ENCODE measurements around the gene BCL2. TPM values are rescaled to one million over a fixed set of nuclear protein-coding genes. Genes with fewer than 3 reads are reported as not detected.

BCL2 gene
- total and polyA plus RNA-seq, 9 of the 15 experiments (the other 6 are each of a cell fraction or from before 2014, with no cell fraction given), result 0.10 to 1.1 (median 0.65) TPM

- TF ChIP-seq CTBP1 (IDR thresholded peaks at IDR 0.05; ENCODE audit: borderline replicate concordance), result no peak
Observed at GRCh38 chr18:63095768-63096167, 223.8 kb downstream of the BCL2 start (continued).

GRCh38 chr18:63091671-63092364 lies 227.8 kb downstream of the BCL2 start:
- no peaks in the 10 kb centered on the region for H3K9me1 ChIP-seq (ENCODE audit: control insufficient read depth, insufficient read depth, low read length)
- in situ Hi-C loops (cut with MboI), result no loop called here
- no peaks in the 10 kb centered on the region for H4K20me1 ChIP-seq (replicated peaks; ENCODE audit: control insufficient read depth, insufficient read depth, low read length)
- H3K4me1 ChIP-seq (replicated peaks in 1 of 2; ENCODE audit: control insufficient read depth in 2 of 2, insufficient read depth in 2 of 2, low read length in 2 of 2), result no peaks in the 10 kb centered on the region
- FAIRE-seq (peak; percentile 78), ATAC-seq (no peak), DNase-seq (ENCODE audit: extremely low read depth in 1 of 4, low spot score in 3 of 4) (no peak)
- WGBS (ENCODE audit: insufficient coverage, low coverage, missing lambda C conversion rate), result 0% methylated on average over 3 of the region's 4 CpGs
- intact Hi-C loops (cut with micrococcal nuclease), result no loop called here
- TF ChIP-seq TEAD4 (IDR thresholded peaks at IDR 0.05; ENCODE audit: low read length) (no peak), TEAD4 (CRISPR knock-in tag; IDR thresholded peaks at IDR 0.05; ENCODE audit: borderline replicate concordance) (0 out of 2 replicates have a peak, but pooled peaks have one; percentile 24), PHF20 (IDR thresholded peaks at IDR 0.05; ENCODE audit: partially characterized antibody) (peak; percentile 30), ELF4 (CRISPR knock-in tag; IDR thresholded peaks at IDR 0.05) (peak; percentile 55; the same call in 1 of the 2 replicates), CCAR2 (IDR thresholded peaks at IDR 0.05; ENCODE audit: low read depth, low read length) (no peak), DLX4 (CRISPR knock-in tag; IDR thresholded peaks at IDR 0.05) (no peak), RUNX1 (IDR thresholded peaks at IDR 0.05; ENCODE audit: low read depth) (no peak)
- H3K9ac ChIP-seq (ENCODE audit: insufficient read depth in 1 of 2, low read depth in 2 of 2, low read length in 2 of 2), result no peak overlapping the region
- POLR2A ChIA-PET, result no interaction called here
- H3K27me3 ChIP-seq (ENCODE audit: control insufficient read depth in 2 of 2, insufficient read depth in 2 of 2, low read length in 2 of 2), result peaks cover 0 to 29% of the 10 kb centered on the region in 2 experiments; a peak in 3 of 5 replicates
- no peaks in the 10 kb centered on the region for H3K79me2 ChIP-seq (ENCODE audit: control insufficient read depth, insufficient read depth, low read length)
- no TSS peak for BruUV-seq (replicated peaks)
- H3K27ac ChIP-seq (ENCODE audit: extremely low read depth, low read depth, low read length), result no peak overlapping the region; the same call in 2 of the 3 replicates
- H3K9me3 ChIP-seq (replicated peaks; ENCODE audit: control insufficient read depth, insufficient read depth, low read depth, low read length), result no peaks in the 10 kb centered on the region
- H3K4me2 ChIP-seq (ENCODE audit: insufficient read depth, low read length), result no peak overlapping the region
- H2AFZ ChIP-seq (ENCODE audit: low read depth, low read length), result no peak overlapping the region
- no peak overlapping the region for H3K4me3 ChIP-seq
- no peaks in the 10 kb centered on the region for H3K36me3 ChIP-seq (ENCODE audit: control insufficient read depth, insufficient read depth, low read length)
- CTCF ChIA-PET (ENCODE audit: low intra/inter-chr PET ratio), result no interaction called here

Data from K562 (cell line).